Thyroid gland (tissue), 4 donors: ENCODE results near the gene SMARCC2. TPM values are rescaled to one million over a fixed set of nuclear protein-coding genes. Genes with fewer than 3 reads are reported as not detected.
A peak's percentile ranks its signal among the peaks of the same experiment; 100 is the strongest.

Experiments
- DNase-seq, 2 donors: peaks; one replicate each; pipeline ENCODE4 v3.0.0-alpha.2; 2019
- H3K27ac ChIP-seq, 3 donors: fragments of 200-600 bp; sonication (generic); 1 replicate in 2 of 3; 2 replicates in 1 of 3; pipeline ENCODE4 v1.5.1; 2016 to 2019; ENCODE audit warnings: mild to moderate bottlenecking in 1 of 3, moderate library complexity in 1 of 3
- H3K27me3 ChIP-seq: fragments of 200-600 bp; sonication (generic); one replicate; pipeline ENCODE4 v1.5.1; 2019
- H3K36me3 ChIP-seq, 2 donors: fragments of 200-600 bp; sonication (generic); one replicate each; pipeline ENCODE4 v1.5.1; 2016 to 2019
- H3K4me1 ChIP-seq, 2 donors: fragments of 200-600 bp; sonication (generic); one replicate each; pipeline ENCODE4 v1.5.1; 2017 to 2019
- H3K4me3 ChIP-seq, 3 donors: fragments of 200-600 bp; sonication (generic); replicated peaks in 1 of 3; 1 replicate in 2 of 3; 2 replicates in 1 of 3; pipeline ENCODE4 v1.5.1; 2016; ENCODE audit warnings: mild to moderate bottlenecking in 1 of 3
- H3K9me3 ChIP-seq: fragments of 200-600 bp; sonication (generic); one replicate; pipeline ENCODE4 v1.5.1; 2017
- CTCF ChIP-seq, 6 experiments: fragments of 200-600 bp in 3 of 6; fragments of 450-650 bp in 3 of 6; sonication (generic) in 3 of 6; IDR thresholded peaks; one replicate each; pipeline ENCODE4 v1.5.1; 2016 to 2019; ENCODE audit warnings: antibody characterized with exemption in 6 of 6, mild to moderate bottlenecking in 2 of 6, inconsistent platforms in 1 of 6, moderate library complexity in 1 of 6
- POLR2A ChIP-seq, 2 donors: fragments of 450-650 bp; IDR thresholded peaks; one replicate each; pipeline ENCODE4 v1.6.1; 2017; ENCODE audit warnings: antibody characterized with exemption in 2 of 2, mild to moderate bottlenecking in 2 of 2, moderate library complexity in 1 of 2
- WGBS, 2 donors: methylation state at CpG; one replicate each; pipeline ENCODE4 v1.1.5; 2017; 5-methylcytosine and 5-hydroxymethylcytosine counted together
- intact Hi-C: fragments of 100-400 bp; cut with DNase I; formaldehyde crosslinking; loops from one replicate; pipeline ENCODE4 v1.15.1; 2023
- total RNA-seq, 4 donors: library from RNA; depleted of rRNA; stranded (reverse); fragments of >200 nt; gene quantifications; one replicate each; pipeline ENCODE4 v1.2.3, GENCODE V29; 2016

Gene SMARCC2
- total RNA-seq, 4 donors from 2014 or later: 76.5 to 101 (median 83.0) TPM

GRCh38 chr12:56116267-56117081 lies 72.8 kb downstream of the SMARCC2 start, which contains the start of gene RPL41:
Gene RPL41, plus strand, starts transcription at chr12:56116633.
- peak; percentile 94 for DNase-seq
- Histone ChIP-seq H3K4me1 (peaks cover 14 to 19% of the 10 kb centered on the region in 2 donors), H3K27me3 (no peaks in the 10 kb centered on the region), H3K36me3 (peaks cover 18 to 29% of the 10 kb centered on the region in 2 donors), H3K9me3 (no peaks in the 10 kb centered on the region), H3K4me3 (peak within 1 kb of the TSS; percentile 11 to 83 (median 59)), H3K27ac (peak within 1 kb of the TSS; percentile 88 to 93 (median 92))
- intact Hi-C loops: no loop called here
- WGBS, 2 donors: 0 to 1% methylated on average over 34 of the region's 34 CpGs
- TF ChIP-seq CTCF (IDR thresholded peaks at IDR 0.05) (peak in 1 of 6 experiments; percentile 34), POLR2A (IDR thresholded peaks at IDR 0.05) (peak; percentile 90 to 98)

GRCh38 chr12:56115329-56115728 lies 74.0 kb downstream of the SMARCC2 start:
- 47 to 53% methylated on average over 10 of the region's 10 CpGs for WGBS, 2 donors
- H3K36me3 ChIP-seq: peaks cover 20 to 32% of the 10 kb centered on the region in 2 donors
- no peaks in the 10 kb centered on the region for H3K9me3 ChIP-seq
- H3K4me3 ChIP-seq: peak overlapping the region in 1 of 3 donors; percentile 83
- intact Hi-C loops: no loop called here
- peaks cover 14 to 18% of the 10 kb centered on the region in 2 donors for H3K4me1 ChIP-seq
- no peak for TF ChIP-seq CTCF (IDR thresholded peaks at IDR 0.05)
- TF ChIP-seq POLR2A (IDR thresholded peaks at IDR 0.05): no peak
- H3K27ac ChIP-seq: peak overlapping the region in 2 of 3 donors; percentile 88 to 93
- DNase-seq: peak in 1 of 2 donors; percentile 9
- no peaks in the 10 kb centered on the region for H3K27me3 ChIP-seq

DNA sequence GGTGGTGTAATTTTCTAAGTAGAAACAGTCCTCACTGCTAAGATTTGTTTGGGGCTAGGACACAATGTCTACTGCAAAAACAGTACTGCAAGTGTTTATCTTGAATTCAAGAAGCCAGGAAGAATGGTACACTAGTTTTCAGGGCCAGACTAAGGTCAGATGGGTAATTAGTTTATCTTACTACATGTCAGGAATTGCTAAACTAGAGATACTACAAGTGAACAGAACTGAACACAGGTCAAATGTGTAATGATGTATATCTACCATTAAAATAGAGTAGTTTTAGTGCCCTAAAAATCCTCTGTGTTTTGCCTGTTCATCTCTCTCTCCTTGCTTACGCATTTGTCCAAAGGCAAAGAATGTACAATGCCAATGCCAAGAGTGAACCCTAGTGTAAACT lies 75.2 kb downstream of the SMARCC2 start:
- WGBS, 2 donors: 90 to 100% methylated on average over 1 of the region's 1 CpG
- TF ChIP-seq POLR2A (IDR thresholded peaks at IDR 0.05) (no peak), CTCF (IDR thresholded peaks at IDR 0.05) (no peak)
- DNase-seq: no peak
- Histone ChIP-seq H3K27me3 (no peaks in the 10 kb centered on the region), H3K4me3 (no peak overlapping the region), H3K4me1 (peaks cover 6% of the 10 kb centered on the region in 2 donors), H3K9me3 (no peaks in the 10 kb centered on the region), H3K36me3 (peaks cover 32 to 44% of the 10 kb centered on the region in 2 donors), H3K27ac (no peak overlapping the region)
- intact Hi-C loops: no loop called here

Other genes with a start within 250 kb of the SMARCC2 start
- gene PMEL, start 223.4 kb downstream of the SMARCC2 start, total RNA-seq: 1 to 10 TPM; 1.7 to 5.8 (median 3.0) TPM
- gene CDK2, start 222.7 kb downstream of the SMARCC2 start, total RNA-seq: 10 to 100 TPM; 13.9 to 17.2 (median 15.8) TPM
- 100 to 1,000 TPM; 104 to 119 (median 107) TPM for gene RAB5B, start 215.4 kb downstream of the SMARCC2 start, total RNA-seq
- gene SUOX, start 192.2 kb downstream of the SMARCC2 start, total RNA-seq: 10 to 100 TPM; 18.7 to 36.8 (median 36.2) TPM
- 10 to 100 TPM in 2 of 4 donors, 1 to 10 TPM in 2; 4.2 to 10.9 (median 9.4) TPM for gene IKZF4, start 168.4 kb downstream of the SMARCC2 start, total RNA-seq
- gene RPS26, start 147.6 kb downstream of the SMARCC2 start, total RNA-seq: 1,000 to 10,000 TPM in 1 of 4 donors, 100 to 1,000 TPM in 2, 10 to 100 TPM in 1; 81.4 to 1,193 (median 632) TPM
- gene ERBB3, start 109.3 kb downstream of the SMARCC2 start, total RNA-seq: 10 to 100 TPM; 14.7 to 30.0 (median 20.4) TPM
- gene PA2G4, start 84.9 kb downstream of the SMARCC2 start, total RNA-seq: 100 to 1,000 TPM in 3 of 4 donors, 10 to 100 TPM in 1; 94.0 to 142 (median 122) TPM
- gene RPL41, start 72.8 kb downstream of the SMARCC2 start, total RNA-seq: 1,000 to 10,000 TPM; 1,344 to 2,817 (median 2,330) TPM
- gene ZC3H10, start 71.2 kb downstream of the SMARCC2 start, total RNA-seq: 1 to 10 TPM; 4.7 to 7.7 (median 5.6) TPM
- 10 to 100 TPM; 60.6 to 84.7 (median 68.7) TPM for gene ESYT1, start 61.2 kb downstream of the SMARCC2 start, total RNA-seq
- 100 to 1,000 TPM in 1 of 4 donors, 10 to 100 TPM in 3; 33.4 to 115 (median 48.1) TPM for gene MYL6B, start 36.9 kb downstream of the SMARCC2 start, total RNA-seq
- 1,000 to 10,000 TPM; 1,110 to 2,359 (median 1,915) TPM for gene MYL6, start 31.1 kb downstream of the SMARCC2 start, total RNA-seq
- 10 to 100 TPM; 63.4 to 89.7 (median 73.4) TPM for gene RNF41, start 32.4 kb upstream of the SMARCC2 start, total RNA-seq
- gene NABP2, start 34.9 kb upstream of the SMARCC2 start, total RNA-seq: 10 to 100 TPM; 19.4 to 35.7 (median 31.4) TPM
- gene SLC39A5, start 40.6 kb upstream of the SMARCC2 start, total RNA-seq: not detected
- gene ANKRD52, start 68.9 kb upstream of the SMARCC2 start, total RNA-seq: 10 to 100 TPM; 15.9 to 22.3 (median 18.3) TPM
- 10 to 100 TPM; 11.3 to 28.7 (median 19.7) TPM for gene COQ10A, start 77.5 kb upstream of the SMARCC2 start, total RNA-seq
- 100 to 1,000 TPM; 110 to 190 (median 118) TPM for gene CS, start 110.8 kb upstream of the SMARCC2 start, total RNA-seq
- gene CNPY2, start 126.5 kb upstream of the SMARCC2 start, total RNA-seq: 100 to 1,000 TPM; 107 to 129 (median 124) TPM
- gene PAN2, start 144.5 kb upstream of the SMARCC2 start, total RNA-seq: 100 to 1,000 TPM in 3 of 4 donors, 10 to 100 TPM in 1; 95.7 to 148 (median 134) TPM
- 1 to 10 TPM in 1 of 4 donors, under 1 TPM in 1, not detected in 2; 0.67 to 1.1 TPM for gene IL23A, start 149.4 kb upstream of the SMARCC2 start, total RNA-seq
- gene STAT2, start 170.6 kb upstream of the SMARCC2 start, total RNA-seq: 100 to 1,000 TPM; 121 to 166 (median 146) TPM
- gene APOF, start 173.4 kb upstream of the SMARCC2 start, total RNA-seq: not detected